ENCODE results near the gene MTF1. TPM values are rescaled to one million over a fixed set of nuclear protein-coding genes. Genes with fewer than 3 reads are reported as not detected.

The MTF1 gene
- total RNA-seq, result 1.9 and 3.6 TPM in 2 replicates

GRCh38 chr1:37859507-37860345, at the start of gene MTF1:
MTF1 (minus strand) TSS chr1:37859592; CDS start chr1:37857658, 1,934 bp downstream.

GRCh38 chr1:37807555-37808368, 51.6 kb downstream of the MTF1 start, which contains the start of the genes C1orf122 and YRDC:
C1orf122 (plus strand) TSS chr1:37807790; CDS start chr1:37808405, 615 bp downstream.
YRDC (minus strand) TSS chr1:37808208; CDS start chr1:37808180, 28 bp downstream.

GRCh38 chr1:37793773-37794371, 65.5 kb downstream of the MTF1 start, which contains the start of gene MANEAL:
MANEAL (plus strand) TSS chr1:37793847; CDS start chr1:37794183, 336 bp downstream.

DNA sequence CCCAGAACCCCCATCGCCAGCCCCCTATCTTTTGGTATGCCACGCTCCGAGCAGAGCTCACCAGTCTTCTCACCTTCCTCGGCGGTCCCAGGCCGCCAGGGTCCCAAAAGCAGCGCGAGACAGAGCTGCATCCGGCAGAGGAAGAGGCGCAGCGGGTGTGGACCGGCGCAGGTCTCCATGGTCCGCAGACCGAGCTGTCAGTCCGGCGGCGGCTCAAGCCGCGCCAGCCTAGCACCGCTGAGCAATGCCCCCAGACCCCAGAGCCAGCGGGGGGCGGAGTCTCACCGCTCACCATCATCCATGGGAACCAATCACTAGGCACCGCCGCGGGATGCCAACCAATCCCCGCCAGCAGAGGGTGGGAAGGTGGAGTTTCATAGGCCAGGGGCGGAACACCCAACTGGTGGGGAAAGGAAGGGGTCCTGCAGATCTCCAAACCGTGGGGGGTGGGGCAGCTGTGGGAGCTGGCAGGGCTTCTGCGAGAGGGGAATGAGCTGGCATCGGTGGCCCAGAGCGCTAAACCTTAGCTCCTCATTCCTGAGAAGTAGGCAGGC, 94.4 kb downstream of the MTF1 start, which contains the start of gene EPHA10:
Gene EPHA10, minus strand, starts transcription at position 233 of the 554 bp plus-strand sequence. Its CDS starts 54 bp downstream, at position 179.

Other genes starting within 250 kb of the MTF1 start
- 0.24 TPM in 1 of 2 replicates, not detected in the other for gene RSPO1, start 224.7 kb downstream of the MTF1 start, total RNA-seq
- 0.64 and 1.4 TPM in 2 replicates for gene CDCA8, start 167.1 kb downstream of the MTF1 start, total RNA-seq
- 0.24 TPM in 1 of 2 replicates, not detected in the other for gene EPHA10, start 94.5 kb downstream of the MTF1 start, total RNA-seq
- gene MANEAL, start 65.7 kb downstream of the MTF1 start, total RNA-seq, result 0.64 and 2.2 TPM in 2 replicates
- gene C1orf122, start 51.8 kb downstream of the MTF1 start, total RNA-seq, result 42.8 and 54.9 TPM in 2 replicates
- gene YRDC, start 51.4 kb downstream of the MTF1 start, total RNA-seq, result 42.7 and 49.7 TPM in 2 replicates
- 7.0 and 11.3 TPM in 2 replicates for gene INPP5B, start 87.5 kb upstream of the MTF1 start, total RNA-seq
- gene SF3A3, start 130.4 kb upstream of the MTF1 start, total RNA-seq, result 60.2 and 97.0 TPM in 2 replicates
- 6.8 and 9.2 TPM in 2 replicates for gene FHL3, start 145.9 kb upstream of the MTF1 start, total RNA-seq
- 26.4 and 31.8 TPM in 2 replicates for gene UTP11, start 153.1 kb upstream of the MTF1 start, total RNA-seq
- gene POU3F1, start 187.2 kb upstream of the MTF1 start, total RNA-seq, result under 0.01 and 0.48 TPM in 2 replicates